GM12873 (cell line): Measurements from ENCODE around the gene JUND.
A peak's percentile ranks its signal among the peaks of the same experiment; 100 is the strongest.

Experiments
- TF ChIP-seq, protein P1 (sequence below): IDR thresholded peaks from 2 replicates; pipeline ENCODE4 v1.5.1; 2012; ENCODE audit warnings: low read depth, mild to moderate bottlenecking, moderate library complexity, low read length, control low read depth; ENCODE audit not compliant: insufficient read depth; ENCODE audit errors: missing control alignments

The JUND gene

DNA sequence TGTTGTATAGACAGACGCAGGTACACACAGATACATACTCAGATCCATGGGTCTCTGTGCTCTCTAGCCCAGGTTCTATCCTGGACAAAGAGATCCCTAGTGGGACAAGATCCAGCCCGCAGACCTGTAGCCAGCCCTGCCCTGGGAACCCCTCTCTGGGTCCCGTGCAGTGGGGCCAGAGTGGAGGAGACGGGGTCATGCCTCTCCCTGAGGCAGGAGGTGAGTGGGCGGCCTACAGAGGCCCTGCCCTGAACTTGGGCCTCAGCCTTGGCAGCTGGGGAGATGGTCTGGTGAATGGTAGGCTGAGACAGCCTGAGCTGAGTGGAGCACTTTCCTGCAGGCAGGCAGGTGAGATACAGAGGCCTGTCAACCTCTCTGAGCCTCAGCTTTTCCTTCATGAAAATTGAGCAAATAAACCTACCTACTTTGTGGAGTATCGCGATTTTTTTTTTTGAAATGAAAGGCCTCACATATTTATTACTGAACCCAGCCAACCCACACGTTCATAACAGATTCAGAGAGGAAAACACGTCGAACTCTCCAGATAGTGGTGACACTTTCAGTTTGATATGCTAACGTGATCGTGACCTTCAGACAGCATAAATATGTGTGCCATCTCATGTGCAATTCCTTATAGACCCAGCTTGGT is 3.4 kb upstream of the JUND start:
- TF ChIP-seq, protein P1, sequence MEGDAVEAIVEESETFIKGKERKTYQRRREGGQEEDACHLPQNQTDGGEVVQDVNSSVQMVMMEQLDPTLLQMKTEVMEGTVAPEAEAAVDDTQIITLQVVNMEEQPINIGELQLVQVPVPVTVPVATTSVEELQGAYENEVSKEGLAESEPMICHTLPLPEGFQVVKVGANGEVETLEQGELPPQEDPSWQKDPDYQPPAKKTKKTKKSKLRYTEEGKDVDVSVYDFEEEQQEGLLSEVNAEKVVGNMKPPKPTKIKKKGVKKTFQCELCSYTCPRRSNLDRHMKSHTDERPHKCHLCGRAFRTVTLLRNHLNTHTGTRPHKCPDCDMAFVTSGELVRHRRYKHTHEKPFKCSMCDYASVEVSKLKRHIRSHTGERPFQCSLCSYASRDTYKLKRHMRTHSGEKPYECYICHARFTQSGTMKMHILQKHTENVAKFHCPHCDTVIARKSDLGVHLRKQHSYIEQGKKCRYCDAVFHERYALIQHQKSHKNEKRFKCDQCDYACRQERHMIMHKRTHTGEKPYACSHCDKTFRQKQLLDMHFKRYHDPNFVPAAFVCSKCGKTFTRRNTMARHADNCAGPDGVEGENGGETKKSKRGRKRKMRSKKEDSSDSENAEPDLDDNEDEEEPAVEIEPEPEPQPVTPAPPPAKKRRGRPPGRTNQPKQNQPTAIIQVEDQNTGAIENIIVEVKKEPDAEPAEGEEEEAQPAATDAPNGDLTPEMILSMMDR, result no peak

GRCh38 chr19:18283338-18283737 is 1.9 kb upstream of the JUND start:
- TF ChIP-seq, protein P1, result no peak

GRCh38 chr19:18282788-18283141 is 1.3 kb upstream of the JUND start:
- TF ChIP-seq, protein P1, result no peak

GRCh38 chr19:18282021-18282787 is 782 bp upstream of the JUND start:
- TF ChIP-seq, protein P1, result no peak

GRCh38 chr19:18280247-18281081 is 958 bp downstream of the JUND start:
- TF ChIP-seq, protein P1, result no peak

- TF ChIP-seq, protein P1, result peak; percentile 87
These were observed 1.7 kb downstream of the JUND start for GRCh38 chr19:18279516-18280246.

DNA sequence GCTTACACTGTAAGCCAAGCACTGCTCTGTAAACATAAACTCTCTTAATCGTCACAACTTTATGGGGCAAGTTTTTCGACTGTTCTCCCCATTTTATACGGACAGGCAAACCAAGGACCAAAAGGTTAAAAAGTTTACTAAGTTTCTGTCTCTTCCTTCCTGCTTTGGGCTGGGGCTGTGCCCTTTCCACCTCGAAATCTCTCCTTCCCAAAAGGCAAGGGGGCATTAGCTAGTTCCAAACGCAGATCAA is 2.2 kb downstream of the JUND start:
- TF ChIP-seq, protein P1, result no peak
